GM23338 (cell line): ENCODE data around the gene EVI5L. TPM values are rescaled to one million over a fixed set of nuclear protein-coding genes. Genes with fewer than 3 reads are reported as not detected.

ENCODE experiments used
- ATAC-seq: fragments of 200-7000 bp; cut with Tn5 transposase; 3 replicates; pipeline ENCODE4 v1.9.1; 2020
- DNase-seq: peaks from one replicate; pipeline ENCODE4 v3.0.0-alpha.2; 2015; ENCODE audit warnings: low spot score
- H2AFZ ChIP-seq: fragments of 200-600 bp; sonication (generic); 2 replicates; pipeline ENCODE4 v1.8.0; 2016; ENCODE audit warnings: antibody characterized with exemption, mild to moderate bottlenecking, moderate library complexity
- H3F3A ChIP-seq: fragments of 200-600 bp; sonication (generic); replicated peaks from 2 replicates; pipeline ENCODE4 v1.8.0; 2017; ENCODE audit warnings: antibody characterized with exemption, mixed run types, low read depth
- H3K27ac ChIP-seq: fragments of 200-600 bp; sonication (generic); 2 replicates; pipeline ENCODE4 v1.6.1; 2016; ENCODE audit warnings: low read depth
- H3K27me3 ChIP-seq: fragments of 200-600 bp; sonication (generic); 2 replicates; pipeline ENCODE4 v1.8.0; 2016; ENCODE audit warnings: mild to moderate bottlenecking, mixed run types, moderate library complexity; ENCODE audit not compliant: insufficient read depth
- H3K36me3 ChIP-seq: fragments of 200-600 bp; sonication (generic); 2 replicates; pipeline ENCODE4 v1.8.0; 2016; ENCODE audit warnings: mild to moderate bottlenecking; ENCODE audit not compliant: insufficient read depth
- H3K4me1 ChIP-seq: fragments of 200-600 bp; sonication (generic); 2 replicates; pipeline ENCODE4 v1.8.0; 2016; ENCODE audit warnings: mild to moderate bottlenecking, moderate library complexity; ENCODE audit not compliant: insufficient read depth
- H3K4me2 ChIP-seq: fragments of 200-600 bp; sonication (generic); 2 replicates; pipeline ENCODE4 v1.7.1; 2017; ENCODE audit warnings: mixed run types
- H3K4me3 ChIP-seq: fragments of 200-600 bp; sonication (generic); 2 replicates; pipeline ENCODE4 v1.6.1; 2016; ENCODE audit warnings: mixed run types
- H3K79me2 ChIP-seq: fragments of 200-600 bp; sonication (generic); replicated peaks from 2 replicates; pipeline ENCODE4 v1.8.0; 2017; ENCODE audit warnings: mild to moderate bottlenecking; ENCODE audit not compliant: insufficient read depth
- H3K9me2 ChIP-seq: fragments of 200-600 bp; sonication (generic); 2 replicates; pipeline ENCODE4 v1.8.0; 2017; ENCODE audit not compliant: insufficient read depth
- H4K20me1 ChIP-seq: fragments of 200-600 bp; sonication (generic); replicated peaks from 2 replicates; pipeline ENCODE4 v1.8.0; 2017; ENCODE audit warnings: mild to moderate bottlenecking; ENCODE audit not compliant: insufficient read depth
- H3K27ac Mint-ChIP-seq: 2 replicates; pipeline ENCODE4 v1.8.0; 2020; ENCODE audit warnings: inconsistent platforms, mild to moderate bottlenecking, moderate library complexity, mixed read lengths
- H3K27me3 Mint-ChIP-seq: 3 replicates; pipeline ENCODE4 v1.8.0; 2022; ENCODE audit warnings: low read depth, mild to moderate bottlenecking, moderate library complexity, mixed read lengths, inconsistent platforms; ENCODE audit not compliant: insufficient read depth, poor library complexity
- H3K36me3 Mint-ChIP-seq: 3 replicates; pipeline ENCODE4 v1.8.0; 2021; ENCODE audit warnings: low read depth, mild to moderate bottlenecking, inconsistent platforms, moderate library complexity, mixed read lengths
- H3K4me1 Mint-ChIP-seq: 3 replicates; pipeline ENCODE4 v1.8.0; 2020; ENCODE audit warnings: mild to moderate bottlenecking, inconsistent platforms, mixed read lengths
- H3K4me3 Mint-ChIP-seq: 3 replicates; pipeline ENCODE4 v1.8.0; 2021; ENCODE audit warnings: moderate library complexity, mild to moderate bottlenecking, inconsistent platforms, mixed read lengths
- H3K9me3 Mint-ChIP-seq: 3 replicates; pipeline ENCODE4 v1.8.0; 2020; ENCODE audit warnings: moderate library complexity, mild to moderate bottlenecking, inconsistent platforms, mixed read lengths
- CREB1 ChIP-seq: fragments of 250-450 bp; sonication (Bioruptor Pico); IDR thresholded peaks from 2 replicates; pipeline ENCODE4 v1.5.0; 2020; ENCODE audit warnings: low read depth, mild to moderate bottlenecking, moderate library complexity
- EZH2 ChIP-seq: fragments of 200-600 bp; sonication (generic); IDR thresholded peaks from one replicate; pipeline ENCODE4 v1.8.0; 2017; ENCODE audit warnings: antibody characterized with exemption, mild to moderate bottlenecking, low read depth; ENCODE audit not compliant: unreplicated experiment
- EZH2phosphoT487 ChIP-seq: fragments of 200-600 bp; sonication (generic); IDR thresholded peaks from one replicate; pipeline ENCODE4 v1.8.1; 2018; ENCODE audit warnings: antibody characterized with exemption; ENCODE audit not compliant: unreplicated experiment
- JUNB ChIP-seq: IDR thresholded peaks from one replicate; pipeline ENCODE4 v1.6.1; 2016; ENCODE audit warnings: antibody characterized with exemption; ENCODE audit not compliant: unreplicated experiment
- NANOG ChIP-seq: IDR thresholded peaks from 2 replicates; pipeline ENCODE4 v1.6.1; 2016; ENCODE audit warnings: antibody characterized with exemption, borderline replicate concordance
- POLR2AphosphoS5 ChIP-seq: IDR thresholded peaks from 2 replicates; pipeline ENCODE4 v1.6.1; 2016; ENCODE audit warnings: antibody characterized with exemption, low read depth
- STAT1 ChIP-seq: IDR thresholded peaks from one replicate; pipeline ENCODE4 v1.6.1; 2016; ENCODE audit warnings: antibody characterized with exemption; ENCODE audit not compliant: unreplicated experiment
- ZNF114 ChIP-seq: fragments of 250-450 bp; sonication (Bioruptor Pico); IDR thresholded peaks from 2 replicates; pipeline ENCODE4 v1.5.0; 2020; ENCODE audit warnings: mild to moderate bottlenecking, moderate library complexity
- ZNF331 ChIP-seq: fragments of 250-450 bp; sonication (Bioruptor Pico); IDR thresholded peaks from 2 replicates; pipeline ENCODE4 v1.5.0; 2020; ENCODE audit warnings: low read depth, mild to moderate bottlenecking, moderate library complexity
- polyA plus RNA-seq: library from polyadenylated mRNA; unstranded; fragments of >200 nt; fragmentation: Nextera tagmentation; extraction: Ambion mirVana; gene quantifications from 2 replicates; pipeline ENCODE4 v1.2.1, GENCODE V29; 2016
- total RNA-seq: library from RNA; depleted of rRNA; stranded (reverse); fragments of >200 nt; shearing (Covaris generic); gene quantifications from 2 replicates; pipeline ENCODE4 v1.2.3, GENCODE V29; 2014
- TF ChIP-seq, protein P1 (sequence below): IDR thresholded peaks from one replicate; pipeline ENCODE4 v1.6.1; 2018; ENCODE audit warnings: antibody characterized with exemption; ENCODE audit not compliant: unreplicated experiment
- TF ChIP-seq, protein P2 (sequence below): IDR thresholded peaks from 2 replicates; pipeline ENCODE4 v1.6.1; 2016; ENCODE audit warnings: antibody characterized with exemption
- TF ChIP-seq, protein P3 (sequence below): fragments of 250-450 bp; sonication (Bioruptor Pico); IDR thresholded peaks from 2 replicates; pipeline ENCODE4 v1.5.0; 2020; ENCODE audit warnings: mild to moderate bottlenecking, moderate library complexity
- TF ChIP-seq, protein P4 (sequence below), 2 experiments: fragments of 200-600 bp in 1 of 2; sonication (generic) in 1 of 2; conservative IDR thresholded peaks; 2 replicates each; pipeline versions ENCODE4 v1.5.1 to v1.6.1; 2016 to 2017; ENCODE audit warnings: antibody characterized with exemption in 2 of 2, low read depth in 2 of 2, mild to moderate bottlenecking in 2 of 2, moderate library complexity in 1 of 2

The EVI5L gene
- total and polyA plus RNA-seq, 2 experiments from 2014 or later: 4.5 to 16.2 TPM

DNA sequence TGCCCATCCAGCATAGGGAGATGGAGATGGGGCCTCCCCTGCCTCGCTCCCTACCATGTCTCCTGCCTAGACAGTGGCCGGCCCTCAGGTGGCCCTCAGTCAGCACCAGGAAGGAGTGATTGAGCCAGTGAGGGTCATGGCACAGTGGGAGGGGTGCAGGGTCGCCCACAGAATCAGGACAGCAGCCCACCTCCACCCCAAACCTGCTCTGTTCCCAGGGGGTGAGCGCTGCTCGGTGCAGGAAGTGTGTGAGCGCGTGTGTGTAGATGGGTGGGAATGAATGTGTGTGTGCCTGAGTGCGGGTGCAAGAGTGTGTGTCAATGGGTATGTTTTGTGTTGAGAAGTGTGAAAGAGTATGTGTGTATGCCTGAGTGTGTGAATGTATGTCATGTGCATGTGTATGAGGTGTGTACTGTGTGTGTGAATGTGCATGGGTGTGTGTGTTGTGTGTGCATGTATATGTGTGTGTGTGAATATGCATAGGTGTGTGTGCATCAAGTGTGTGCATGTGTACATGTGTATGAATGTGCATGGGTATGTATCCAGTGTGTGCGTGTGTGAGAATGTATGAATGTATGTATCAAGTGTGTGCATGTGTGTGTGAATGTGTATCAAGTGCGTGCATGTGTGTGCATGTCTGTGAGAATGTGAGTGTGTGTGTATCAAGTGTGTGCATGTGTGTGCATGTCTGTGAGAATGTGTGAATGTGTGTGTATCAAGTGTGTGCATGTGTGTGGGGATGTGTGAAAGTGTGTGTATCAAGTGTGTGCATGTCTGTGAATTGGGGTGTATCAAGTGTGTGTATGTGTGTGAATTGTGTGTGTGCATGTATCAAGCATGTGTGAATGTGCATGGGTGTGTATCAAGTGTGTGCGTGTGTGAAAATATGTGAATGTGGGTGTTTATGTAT is 12.0 kb downstream of the EVI5L start:
- Histone ChIP-seq H3K79me2 (no peaks in the 10 kb centered on the region), H3K9me2 (no peaks in the 10 kb centered on the region), H3K4me3 (no peak overlapping the region), H3K27me3 (no peaks in the 10 kb centered on the region), H3F3A (peaks cover 18% of the 10 kb centered on the region), H4K20me1 (no peaks in the 10 kb centered on the region), H3K4me2 (no peak overlapping the region), H2AFZ (no peak overlapping the region), H3K36me3 (no peaks in the 10 kb centered on the region), H3K4me1 (no peaks in the 10 kb centered on the region), H3K27ac (no peak overlapping the region)
- no peak for DNase-seq
- peaks cover 6% of the 10 kb centered on the region; the same call in 2 of the 3 replicates for H3K9me3 Mint-ChIP-seq
- no peaks in the 10 kb centered on the region; the same call in 2 of the 3 replicates for H3K36me3 Mint-ChIP-seq
- H3K4me1 Mint-ChIP-seq: no peaks in the 10 kb centered on the region
- H3K27ac Mint-ChIP-seq: no peak overlapping the region
- TF ChIP-seq, protein P1, sequence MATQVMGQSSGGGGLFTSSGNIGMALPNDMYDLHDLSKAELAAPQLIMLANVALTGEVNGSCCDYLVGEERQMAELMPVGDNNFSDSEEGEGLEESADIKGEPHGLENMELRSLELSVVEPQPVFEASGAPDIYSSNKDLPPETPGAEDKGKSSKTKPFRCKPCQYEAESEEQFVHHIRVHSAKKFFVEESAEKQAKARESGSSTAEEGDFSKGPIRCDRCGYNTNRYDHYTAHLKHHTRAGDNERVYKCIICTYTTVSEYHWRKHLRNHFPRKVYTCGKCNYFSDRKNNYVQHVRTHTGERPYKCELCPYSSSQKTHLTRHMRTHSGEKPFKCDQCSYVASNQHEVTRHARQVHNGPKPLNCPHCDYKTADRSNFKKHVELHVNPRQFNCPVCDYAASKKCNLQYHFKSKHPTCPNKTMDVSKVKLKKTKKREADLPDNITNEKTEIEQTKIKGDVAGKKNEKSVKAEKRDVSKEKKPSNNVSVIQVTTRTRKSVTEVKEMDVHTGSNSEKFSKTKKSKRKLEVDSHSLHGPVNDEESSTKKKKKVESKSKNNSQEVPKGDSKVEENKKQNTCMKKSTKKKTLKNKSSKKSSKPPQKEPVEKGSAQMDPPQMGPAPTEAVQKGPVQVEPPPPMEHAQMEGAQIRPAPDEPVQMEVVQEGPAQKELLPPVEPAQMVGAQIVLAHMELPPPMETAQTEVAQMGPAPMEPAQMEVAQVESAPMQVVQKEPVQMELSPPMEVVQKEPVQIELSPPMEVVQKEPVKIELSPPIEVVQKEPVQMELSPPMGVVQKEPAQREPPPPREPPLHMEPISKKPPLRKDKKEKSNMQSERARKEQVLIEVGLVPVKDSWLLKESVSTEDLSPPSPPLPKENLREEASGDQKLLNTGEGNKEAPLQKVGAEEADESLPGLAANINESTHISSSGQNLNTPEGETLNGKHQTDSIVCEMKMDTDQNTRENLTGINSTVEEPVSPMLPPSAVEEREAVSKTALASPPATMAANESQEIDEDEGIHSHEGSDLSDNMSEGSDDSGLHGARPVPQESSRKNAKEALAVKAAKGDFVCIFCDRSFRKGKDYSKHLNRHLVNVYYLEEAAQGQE: no peak
- TF ChIP-seq ZNF114 (CRISPR knock-in tag) (no peak), STAT1 (no peak), EZH2phosphoT487 (no peak), JUNB (no peak), POLR2AphosphoS5 (no peak), EZH2 (no peak), ZNF331 (CRISPR knock-in tag) (no peak), NANOG (no peak), CREB1 (CRISPR knock-in tag) (no peak)
- TF ChIP-seq, protein P2, sequence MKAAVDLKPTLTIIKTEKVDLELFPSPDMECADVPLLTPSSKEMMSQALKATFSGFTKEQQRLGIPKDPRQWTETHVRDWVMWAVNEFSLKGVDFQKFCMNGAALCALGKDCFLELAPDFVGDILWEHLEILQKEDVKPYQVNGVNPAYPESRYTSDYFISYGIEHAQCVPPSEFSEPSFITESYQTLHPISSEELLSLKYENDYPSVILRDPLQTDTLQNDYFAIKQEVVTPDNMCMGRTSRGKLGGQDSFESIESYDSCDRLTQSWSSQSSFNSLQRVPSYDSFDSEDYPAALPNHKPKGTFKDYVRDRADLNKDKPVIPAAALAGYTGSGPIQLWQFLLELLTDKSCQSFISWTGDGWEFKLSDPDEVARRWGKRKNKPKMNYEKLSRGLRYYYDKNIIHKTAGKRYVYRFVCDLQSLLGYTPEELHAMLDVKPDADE: no peak
- TF ChIP-seq, protein P3, sequence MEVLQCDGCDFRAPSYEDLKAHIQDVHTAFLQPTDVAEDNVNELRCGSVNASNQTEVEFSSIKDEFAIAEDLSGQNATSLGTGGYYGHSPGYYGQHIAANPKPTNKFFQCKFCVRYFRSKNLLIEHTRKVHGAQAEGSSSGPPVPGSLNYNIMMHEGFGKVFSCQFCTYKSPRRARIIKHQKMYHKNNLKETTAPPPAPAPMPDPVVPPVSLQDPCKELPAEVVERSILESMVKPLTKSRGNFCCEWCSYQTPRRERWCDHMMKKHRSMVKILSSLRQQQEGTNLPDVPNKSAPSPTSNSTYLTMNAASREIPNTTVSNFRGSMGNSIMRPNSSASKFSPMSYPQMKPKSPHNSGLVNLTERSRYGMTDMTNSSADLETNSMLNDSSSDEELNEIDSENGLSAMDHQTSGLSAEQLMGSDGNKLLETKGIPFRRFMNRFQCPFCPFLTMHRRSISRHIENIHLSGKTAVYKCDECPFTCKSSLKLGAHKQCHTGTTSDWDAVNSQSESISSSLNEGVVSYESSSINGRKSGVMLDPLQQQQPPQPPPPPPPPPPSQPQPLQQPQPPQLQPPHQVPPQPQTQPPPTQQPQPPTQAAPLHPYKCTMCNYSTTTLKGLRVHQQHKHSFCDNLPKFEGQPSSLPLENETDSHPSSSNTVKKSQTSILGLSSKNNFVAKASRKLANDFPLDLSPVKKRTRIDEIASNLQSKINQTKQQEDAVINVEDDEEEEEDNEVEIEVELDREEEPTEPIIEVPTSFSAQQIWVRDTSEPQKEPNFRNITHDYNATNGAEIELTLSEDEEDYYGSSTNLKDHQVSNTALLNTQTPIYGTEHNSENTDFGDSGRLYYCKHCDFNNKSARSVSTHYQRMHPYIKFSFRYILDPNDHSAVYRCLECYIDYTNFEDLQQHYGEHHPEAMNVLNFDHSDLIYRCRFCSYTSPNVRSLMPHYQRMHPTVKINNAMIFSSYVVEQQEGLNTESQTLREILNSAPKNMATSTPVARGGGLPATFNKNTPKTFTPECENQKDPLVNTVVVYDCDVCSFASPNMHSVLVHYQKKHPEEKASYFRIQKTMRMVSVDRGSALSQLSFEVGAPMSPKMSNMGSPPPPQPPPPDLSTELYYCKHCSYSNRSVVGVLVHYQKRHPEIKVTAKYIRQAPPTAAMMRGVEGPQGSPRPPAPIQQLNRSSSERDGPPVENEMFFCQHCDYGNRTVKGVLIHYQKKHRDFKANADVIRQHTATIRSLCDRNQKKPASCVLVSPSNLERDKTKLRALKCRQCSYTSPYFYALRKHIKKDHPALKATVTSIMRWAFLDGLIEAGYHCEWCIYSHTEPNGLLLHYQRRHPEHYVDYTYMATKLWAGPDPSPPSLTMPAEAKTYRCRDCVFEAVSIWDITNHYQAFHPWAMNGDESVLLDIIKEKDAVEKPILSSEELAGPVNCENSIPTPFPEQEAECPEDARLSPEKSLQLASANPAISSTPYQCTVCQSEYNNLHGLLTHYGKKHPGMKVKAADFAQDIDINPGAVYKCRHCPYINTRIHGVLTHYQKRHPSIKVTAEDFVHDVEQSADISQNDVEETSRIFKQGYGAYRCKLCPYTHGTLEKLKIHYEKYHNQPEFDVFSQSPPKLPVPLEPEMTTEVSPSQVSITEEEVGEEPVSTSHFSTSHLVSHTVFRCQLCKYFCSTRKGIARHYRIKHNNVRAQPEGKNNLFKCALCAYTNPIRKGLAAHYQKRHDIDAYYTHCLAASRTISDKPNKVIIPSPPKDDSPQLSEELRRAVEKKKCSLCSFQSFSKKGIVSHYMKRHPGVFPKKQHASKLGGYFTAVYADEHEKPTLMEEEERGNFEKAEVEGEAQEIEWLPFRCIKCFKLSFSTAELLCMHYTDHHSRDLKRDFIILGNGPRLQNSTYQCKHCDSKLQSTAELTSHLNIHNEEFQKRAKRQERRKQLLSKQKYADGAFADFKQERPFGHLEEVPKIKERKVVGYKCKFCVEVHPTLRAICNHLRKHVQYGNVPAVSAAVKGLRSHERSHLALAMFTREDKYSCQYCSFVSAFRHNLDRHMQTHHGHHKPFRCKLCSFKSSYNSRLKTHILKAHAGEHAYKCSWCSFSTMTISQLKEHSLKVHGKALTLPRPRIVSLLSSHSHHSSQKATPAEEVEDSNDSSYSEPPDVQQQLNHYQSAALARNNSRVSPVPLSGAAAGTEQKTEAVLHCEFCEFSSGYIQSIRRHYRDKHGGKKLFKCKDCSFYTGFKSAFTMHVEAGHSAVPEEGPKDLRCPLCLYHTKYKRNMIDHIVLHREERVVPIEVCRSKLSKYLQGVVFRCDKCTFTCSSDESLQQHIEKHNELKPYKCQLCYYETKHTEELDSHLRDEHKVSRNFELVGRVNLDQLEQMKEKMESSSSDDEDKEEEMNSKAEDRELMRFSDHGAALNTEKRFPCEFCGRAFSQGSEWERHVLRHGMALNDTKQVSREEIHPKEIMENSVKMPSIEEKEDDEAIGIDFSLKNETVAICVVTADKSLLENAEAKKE (CRISPR knock-in tag): no peak
- TF ChIP-seq, protein P4, sequence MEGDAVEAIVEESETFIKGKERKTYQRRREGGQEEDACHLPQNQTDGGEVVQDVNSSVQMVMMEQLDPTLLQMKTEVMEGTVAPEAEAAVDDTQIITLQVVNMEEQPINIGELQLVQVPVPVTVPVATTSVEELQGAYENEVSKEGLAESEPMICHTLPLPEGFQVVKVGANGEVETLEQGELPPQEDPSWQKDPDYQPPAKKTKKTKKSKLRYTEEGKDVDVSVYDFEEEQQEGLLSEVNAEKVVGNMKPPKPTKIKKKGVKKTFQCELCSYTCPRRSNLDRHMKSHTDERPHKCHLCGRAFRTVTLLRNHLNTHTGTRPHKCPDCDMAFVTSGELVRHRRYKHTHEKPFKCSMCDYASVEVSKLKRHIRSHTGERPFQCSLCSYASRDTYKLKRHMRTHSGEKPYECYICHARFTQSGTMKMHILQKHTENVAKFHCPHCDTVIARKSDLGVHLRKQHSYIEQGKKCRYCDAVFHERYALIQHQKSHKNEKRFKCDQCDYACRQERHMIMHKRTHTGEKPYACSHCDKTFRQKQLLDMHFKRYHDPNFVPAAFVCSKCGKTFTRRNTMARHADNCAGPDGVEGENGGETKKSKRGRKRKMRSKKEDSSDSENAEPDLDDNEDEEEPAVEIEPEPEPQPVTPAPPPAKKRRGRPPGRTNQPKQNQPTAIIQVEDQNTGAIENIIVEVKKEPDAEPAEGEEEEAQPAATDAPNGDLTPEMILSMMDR (conservative IDR thresholded peaks at IDR 0.05; ENCODE audit: low read depth in 2 of 2): no peak
- H3K27me3 Mint-ChIP-seq: peaks cover 13% of the 10 kb centered on the region
- no peak overlapping the region for H3K4me3 Mint-ChIP-seq
- no peak for ATAC-seq
